A673 (cell line): ENCODE measurements around the gene THEM5. TPM values are rescaled to one million over a fixed set of nuclear protein-coding genes. Genes with fewer than 3 reads are reported as not detected.

Experiments
- BruUV-seq: library from RNA; stranded (reverse); fragments of 400-500 nt; replicated peaks from 2 replicates; lab custom pipeline; 2021; lab: Mats Ljungman, UMichigan
- CTCF ChIA-PET: fragments of 300-600 bp; sonication (Branson Sonifier 250); formaldehyde crosslinking; loops from one replicate; lab custom pipeline; 2022; ENCODE audit warnings: antibody characterized with exemption; lab: Charles Lee
- POLR2A ChIA-PET: fragments of 300-600 bp; sonication (Branson Sonifier 250); formaldehyde crosslinking; loops from one replicate; lab custom pipeline; 2022; ENCODE audit warnings: antibody characterized with exemption; ENCODE audit not compliant: low non-redundant PET; lab: Charles Lee
- DNase-seq: peaks from one replicate; pipeline ENCODE4 v3.0.0-alpha.2; 2015; ENCODE audit warnings: low spot score
- H3K27ac ChIP-seq: fragments of 200-600 bp; sonication (generic); 2 replicates; pipeline ENCODE4 v1.5.1; 2016; ENCODE audit warnings: mixed run types, low read depth, mild to moderate bottlenecking, mixed read lengths, antibody characterized with exemption, low read length; ENCODE audit not compliant: poor library complexity, severe bottlenecking
- H3K27me3 ChIP-seq: fragments of 200-600 bp; sonication (generic); replicated peaks from 2 replicates; pipeline ENCODE4 v1.6.1; 2017; ENCODE audit warnings: mixed run types, low read depth, mild to moderate bottlenecking, mixed read lengths, antibody characterized with exemption, low read length; ENCODE audit not compliant: insufficient read depth, poor library complexity
- H3K36me3 ChIP-seq: fragments of 200-600 bp; sonication (generic); 2 replicates; pipeline ENCODE4 v1.6.1; 2016; ENCODE audit warnings: mixed run types, mild to moderate bottlenecking, mixed read lengths, antibody characterized with exemption, low read length; ENCODE audit not compliant: insufficient read depth, poor library complexity, severe bottlenecking
- H3K4me1 ChIP-seq: fragments of 200-600 bp; sonication (generic); 2 replicates; pipeline ENCODE4 v1.6.1; 2017; ENCODE audit warnings: mixed run types, mild to moderate bottlenecking, mixed read lengths, antibody characterized with exemption, low read length; ENCODE audit not compliant: insufficient read depth, poor library complexity, severe bottlenecking
- H3K4me3 ChIP-seq: fragments of 200-600 bp; sonication (generic); 2 replicates; pipeline ENCODE4 v1.5.1; 2016; ENCODE audit warnings: low read depth, mixed run types, mild to moderate bottlenecking, mixed read lengths, low read length; ENCODE audit not compliant: poor library complexity, severe bottlenecking
- H3K9me3 ChIP-seq: fragments of 200-600 bp; sonication (generic); 2 replicates; pipeline ENCODE4 v1.6.1; 2016; ENCODE audit warnings: mixed run types, low read depth, mild to moderate bottlenecking, mixed read lengths, antibody characterized with exemption, low read length; ENCODE audit not compliant: poor library complexity, severe bottlenecking
- CTCF ChIP-seq: fragments of 300-800, 200-600 bp; sonication (generic); conservative IDR thresholded peaks from 2 replicates; pipeline ENCODE4 v1.5.1; 2017; ENCODE audit warnings: low read depth, mild to moderate bottlenecking, antibody characterized with exemption, low read length, moderate library complexity, mixed read lengths
- EZH2 ChIP-seq: fragments of 200-600 bp; sonication (generic); IDR thresholded peaks from 2 replicates; pipeline ENCODE4 v1.6.1; 2017; ENCODE audit warnings: borderline replicate concordance, low read depth, mild to moderate bottlenecking, mixed read lengths, antibody characterized with exemption, low read length; ENCODE audit not compliant: poor library complexity, severe bottlenecking
- intact Hi-C: fragments of 100-400 bp; cut with micrococcal nuclease; formaldehyde crosslinking; loops from one replicate; pipeline ENCODE4 v1.10.0; 2022; ENCODE audit not compliant: unreplicated experiment
- total RNA-seq: library from RNA; stranded (reverse); gene quantifications from 2 replicates; pipeline ENCODE4 v1.2.3, GENCODE V29; 2021

THEM5 gene
- total RNA-seq, 1 experiment from 2014 or later: not detected

- no peak overlapping the region for H3K4me3 ChIP-seq
- no peak for TF ChIP-seq EZH2
- TF ChIP-seq CTCF: no peak
- no peaks in the 10 kb centered on the region for H3K9me3 ChIP-seq
- no peaks in the 10 kb centered on the region for H3K36me3 ChIP-seq
- DNase-seq: no peak
- no peaks in the 10 kb centered on the region for H3K4me1 ChIP-seq
- no peak overlapping the region for H3K27ac ChIP-seq
- ChIA-PET CTCF (no interaction called here), POLR2A (no interaction called here)
- peaks cover 4% of the 10 kb centered on the region for H3K27me3 ChIP-seq
- BruUV-seq: no TSS peak
- intact Hi-C loops: no loop called here
Observed at GRCh38 chr1:151819976-151820623, 33.4 kb downstream of the THEM5 start.

GRCh38 chr1:151819227-151819835, 34.2 kb downstream of the THEM5 start:
- ChIA-PET CTCF (no interaction called here), POLR2A (no interaction called here)
- DNase-seq: no peak

GRCh38 chr1:151817353-151817730, 36.2 kb downstream of the THEM5 start:
- Histone ChIP-seq H3K36me3 (no peaks in the 10 kb centered on the region), H3K9me3 (no peaks in the 10 kb centered on the region), H3K27me3 (peaks cover 4% of the 10 kb centered on the region), H3K4me1 (no peaks in the 10 kb centered on the region), H3K4me3 (no peak overlapping the region), H3K27ac (no peak overlapping the region)
- TF ChIP-seq EZH2 (no peak), CTCF (no peak)
- no peak for DNase-seq
- no TSS peak for BruUV-seq
- POLR2A ChIA-PET: no interaction called here
- intact Hi-C loops: no loop called here
- CTCF ChIA-PET: no interaction called here

More at GRCh38 chr1:151819227-151819835, 34.2 kb downstream of the THEM5 start:
- Histone ChIP-seq H3K4me1 (no peaks in the 10 kb centered on the region), H3K27ac (no peak overlapping the region), H3K4me3 (no peak overlapping the region), H3K27me3 (peaks cover 4% of the 10 kb centered on the region), H3K36me3 (no peaks in the 10 kb centered on the region), H3K9me3 (no peaks in the 10 kb centered on the region)
- BruUV-seq: no TSS peak
- intact Hi-C loops: no loop called here
- TF ChIP-seq CTCF (no peak), EZH2 (no peak)
